HG02763 (cell line): ENCODE results near the gene DCAF17.
"Not testable (repeated sequence)": the region's sequence is repeated elsewhere in the genome, so short reads cannot be mapped to it uniquely, and the experiment has no call there.

ENCODE experiments used
- ATAC-seq: cut with Tn5 transposase; IDR thresholded peaks from one replicate; pipeline ENCODE4 v1.9.1; 2021; ENCODE audit warnings: mild to moderate bottlenecking, moderate library complexity; ENCODE audit not compliant: unreplicated experiment

Gene DCAF17

GRCh38 chr2:171512014-171512413, 78.0 kb downstream of the DCAF17 start:
- no peak for ATAC-seq

DNA sequence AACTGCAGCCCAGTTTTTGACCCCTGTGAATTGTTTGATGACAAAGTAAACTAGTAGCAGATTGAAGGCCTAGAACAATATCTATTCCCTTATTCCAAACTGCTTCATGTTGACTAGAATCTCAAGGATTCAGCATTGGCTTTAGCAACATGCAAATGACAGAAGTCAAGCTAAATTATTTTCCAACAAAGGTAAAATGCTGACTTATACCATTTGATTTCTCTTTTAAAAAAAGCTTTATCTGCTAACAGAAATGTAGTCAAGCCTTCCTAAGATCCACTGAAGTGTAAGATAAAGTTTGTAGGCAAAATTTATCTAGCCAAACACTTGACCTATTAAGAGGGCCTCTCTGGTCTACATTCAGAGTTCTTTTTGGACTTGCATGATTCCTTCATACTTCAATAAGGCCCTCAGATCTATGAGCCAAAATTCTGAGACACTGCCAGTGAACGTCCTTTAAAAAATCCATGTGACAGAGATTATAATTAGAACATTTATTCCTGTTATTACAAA, 78.7 kb downstream of the DCAF17 start:
- no peak for ATAC-seq

- ATAC-seq: no peak
Measured at GRCh38 chr2:171513719-171514160, 79.7 kb downstream of the DCAF17 start.

DNA sequence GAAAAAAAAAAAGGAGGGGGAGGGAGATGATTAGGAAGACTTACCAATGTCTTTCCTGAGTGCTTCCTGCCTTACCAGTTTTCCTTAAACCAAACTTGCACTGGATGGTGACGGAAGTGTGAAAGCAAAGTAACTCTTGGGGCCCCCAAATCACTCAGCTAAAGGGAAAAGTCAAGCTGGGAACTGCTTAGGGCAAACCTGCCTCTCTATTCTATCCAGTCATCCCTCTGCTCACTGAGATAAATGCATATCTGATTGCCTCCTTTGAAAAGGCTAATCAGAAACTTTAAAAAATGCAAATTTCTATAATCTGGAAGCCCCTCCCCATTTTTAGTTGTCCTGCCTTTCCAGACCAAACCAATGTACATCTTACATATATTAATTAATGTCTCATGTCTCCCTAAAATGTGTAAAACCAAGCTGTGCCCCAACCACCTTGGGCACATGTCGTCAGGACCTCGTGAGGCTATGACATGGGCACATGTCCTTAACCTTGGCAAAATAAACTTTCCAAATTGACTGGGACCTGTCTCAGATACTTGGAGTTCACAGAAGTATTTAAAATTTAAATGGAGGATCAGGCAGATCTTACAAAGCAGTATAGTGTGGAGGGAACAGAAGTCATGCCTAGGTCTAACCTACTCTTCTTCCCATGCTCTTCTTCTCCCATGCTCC, 81.0 kb downstream of the DCAF17 start:
- ATAC-seq: no peak

- no peak for ATAC-seq
Measured at GRCh38 chr2:171515672-171516298, 81.8 kb downstream of the DCAF17 start.

- ATAC-seq: no peak
Measured at GRCh38 chr2:171516793-171517192, 82.8 kb downstream of the DCAF17 start.

DNA sequence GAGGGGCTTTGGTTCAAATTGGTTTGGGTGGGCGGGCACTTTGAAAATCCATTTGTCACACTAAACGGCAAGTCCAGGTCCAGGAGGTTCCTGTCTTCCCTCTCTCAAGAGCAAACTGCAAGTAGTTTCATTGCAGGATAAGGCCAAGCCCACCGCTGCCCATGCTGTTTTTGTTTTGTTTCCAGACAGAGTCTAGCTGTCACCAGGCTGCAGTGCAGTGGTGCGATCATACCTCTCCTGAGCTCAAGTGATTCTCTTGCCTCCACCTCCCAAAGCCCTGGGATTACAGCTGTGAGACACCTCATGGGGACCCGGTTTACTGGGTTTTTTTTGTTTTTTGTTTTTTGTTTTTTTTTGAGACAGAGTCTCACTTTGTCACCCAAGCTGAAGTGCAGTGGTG, 86.4 kb downstream of the DCAF17 start:
- ATAC-seq: no peak

DNA sequence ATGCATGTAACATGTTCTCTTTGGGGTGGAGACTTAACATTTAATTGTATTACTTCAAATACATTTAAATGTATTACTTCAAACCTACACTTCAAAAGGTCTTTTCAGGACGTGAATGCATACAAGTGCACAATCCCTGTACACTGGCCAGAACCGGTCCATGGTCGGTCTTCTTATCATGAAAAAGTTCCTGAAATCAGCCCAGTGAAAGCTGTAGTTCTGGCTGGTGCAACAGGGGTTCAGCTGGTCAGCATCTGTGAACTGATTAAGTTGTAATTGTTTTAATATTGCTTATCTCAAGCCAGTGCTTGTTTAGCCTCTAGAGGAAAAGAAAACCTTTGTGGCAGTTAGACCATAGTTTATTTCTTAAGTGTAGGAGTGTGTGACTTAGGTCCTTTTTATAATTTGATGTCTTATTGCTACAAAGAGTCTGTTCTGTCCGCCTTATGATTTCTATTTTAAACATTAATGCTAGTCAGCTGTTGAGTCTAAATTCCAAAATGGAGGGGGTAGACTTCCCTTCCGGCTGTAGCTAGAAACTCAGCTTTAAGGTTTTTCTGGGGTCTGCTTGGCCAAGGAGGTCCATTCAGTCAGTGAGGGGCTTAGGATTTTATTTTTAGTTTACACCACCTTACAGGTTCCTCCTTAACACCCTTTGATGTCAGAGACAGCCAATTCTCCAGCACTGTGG, 87.5 kb downstream of the DCAF17 start:
- ATAC-seq: no peak

GRCh38 chr2:171522052-171522787, 88.2 kb downstream of the DCAF17 start, which contains the start of gene CYBRD1:
Gene CYBRD1 (plus strand): TSS chr2:171522474. CDS start chr2:171522546, 72 bp downstream.
- ATAC-seq: peak; percentile 38

GRCh38 chr2:171522788-171523087, 88.7 kb downstream of the DCAF17 start:
- ATAC-seq: peak; percentile 20

DNA sequence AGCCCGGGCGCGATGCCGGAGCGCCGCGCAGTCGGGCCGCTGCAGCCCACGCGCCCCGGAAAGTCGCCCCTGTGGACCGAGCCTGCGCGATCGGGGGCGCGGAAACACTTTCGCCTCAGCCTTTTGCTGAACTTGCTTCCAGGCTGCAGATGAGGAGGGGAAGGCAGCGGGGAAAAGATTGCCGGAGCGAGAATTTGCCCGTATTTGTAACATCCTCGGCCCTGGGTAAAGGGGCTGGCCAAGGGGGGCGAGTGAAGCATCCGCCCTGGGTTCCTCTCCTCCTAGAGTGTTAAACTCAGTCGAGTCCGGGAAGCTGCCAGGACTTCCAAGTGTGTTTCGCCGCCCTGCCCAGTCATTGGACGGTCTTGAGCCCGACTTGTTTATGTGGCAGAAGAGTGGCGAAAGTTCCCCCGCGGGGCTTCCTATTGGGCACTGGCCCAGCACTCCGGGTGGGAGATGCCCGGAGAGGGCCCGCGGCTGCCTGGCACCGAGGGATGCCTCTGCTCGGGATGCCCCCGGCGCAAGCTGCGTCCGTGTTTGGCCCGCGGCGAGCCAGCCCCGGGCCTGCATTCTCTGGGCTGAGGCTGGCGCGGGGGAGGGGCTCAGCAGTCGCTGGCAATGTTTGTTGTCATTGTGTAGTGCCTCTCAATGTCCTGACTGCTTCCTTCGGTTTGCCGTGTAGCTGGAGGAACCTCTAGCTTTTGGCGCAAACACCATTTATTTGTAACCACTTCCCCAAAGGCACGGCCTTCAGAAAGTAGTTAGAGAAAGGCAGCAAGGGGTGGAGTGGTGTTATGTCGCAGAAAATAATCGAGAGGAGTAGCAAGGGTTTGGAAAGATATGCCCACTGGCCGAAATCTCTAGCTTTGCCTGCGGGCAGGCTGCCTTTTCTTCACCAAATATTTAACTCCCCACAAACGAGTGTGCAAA, 89.3 kb downstream of the DCAF17 start:
- ATAC-seq: peak; percentile 33

DNA sequence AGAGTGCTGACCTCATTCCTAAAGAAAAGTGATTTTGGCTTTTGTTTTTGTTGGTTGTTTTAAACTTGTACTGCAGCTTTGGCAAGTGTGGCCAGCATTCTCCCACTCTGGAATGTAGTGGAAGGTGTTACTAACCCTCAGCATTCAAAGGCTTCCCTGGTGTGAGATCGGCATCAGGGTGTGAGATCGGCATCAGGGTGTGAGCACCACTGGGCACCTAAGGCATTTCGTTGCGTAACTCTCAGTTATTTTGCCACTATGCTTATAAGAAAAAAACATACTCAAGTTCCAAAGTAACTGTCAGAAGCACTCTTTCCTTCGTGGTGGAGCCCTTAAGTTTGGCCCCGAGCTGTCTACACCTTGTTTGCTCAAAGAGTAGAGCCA, 90.0 kb downstream of the DCAF17 start:
- ATAC-seq: no peak

DNA sequence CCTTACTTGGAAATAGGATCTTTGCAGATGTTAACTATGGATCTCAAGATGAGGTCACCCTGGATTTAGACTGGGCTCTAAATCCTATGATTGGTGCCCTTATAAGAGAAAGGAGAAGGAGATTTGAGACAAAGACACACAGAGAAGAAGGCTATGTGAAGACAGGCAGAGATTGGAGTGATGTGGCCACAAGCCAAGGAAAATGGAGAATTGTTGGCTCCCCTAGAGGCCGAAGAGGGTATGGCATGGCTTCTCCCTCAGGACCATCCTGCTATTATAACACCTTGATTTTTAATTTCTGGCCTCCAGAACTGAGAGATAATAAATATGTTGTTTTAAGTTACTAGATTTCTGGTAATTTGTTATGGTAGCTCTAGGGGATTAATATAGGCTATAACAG, 95.9 kb downstream of the DCAF17 start:
- ATAC-seq: no peak

DNA sequence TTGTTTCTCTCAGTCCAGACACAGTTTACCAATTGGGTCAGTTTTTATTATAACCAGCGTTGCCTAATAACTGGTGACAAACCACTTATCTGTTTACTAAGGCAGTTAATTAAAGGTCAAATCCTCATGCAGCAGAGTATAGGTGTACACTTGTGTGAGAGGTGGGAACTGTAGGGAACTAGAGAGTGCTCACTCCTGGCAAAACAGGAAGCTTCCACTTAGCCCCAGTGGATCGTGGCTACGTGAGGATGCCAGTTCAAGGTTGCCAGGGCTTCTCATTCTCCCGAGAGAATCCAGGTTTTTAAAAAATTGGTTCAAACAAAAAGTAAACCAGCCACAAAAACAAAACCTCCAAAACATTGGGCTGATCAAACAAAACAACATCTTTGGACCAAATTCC, 96.4 kb downstream of the DCAF17 start:
- ATAC-seq: no peak

GRCh38 chr2:171530859-171531258, 96.8 kb downstream of the DCAF17 start:
- ATAC-seq: not testable (repeated sequence)

GRCh38 chr2:171531291-171531690, 97.3 kb downstream of the DCAF17 start:
- ATAC-seq: no peak

DNA sequence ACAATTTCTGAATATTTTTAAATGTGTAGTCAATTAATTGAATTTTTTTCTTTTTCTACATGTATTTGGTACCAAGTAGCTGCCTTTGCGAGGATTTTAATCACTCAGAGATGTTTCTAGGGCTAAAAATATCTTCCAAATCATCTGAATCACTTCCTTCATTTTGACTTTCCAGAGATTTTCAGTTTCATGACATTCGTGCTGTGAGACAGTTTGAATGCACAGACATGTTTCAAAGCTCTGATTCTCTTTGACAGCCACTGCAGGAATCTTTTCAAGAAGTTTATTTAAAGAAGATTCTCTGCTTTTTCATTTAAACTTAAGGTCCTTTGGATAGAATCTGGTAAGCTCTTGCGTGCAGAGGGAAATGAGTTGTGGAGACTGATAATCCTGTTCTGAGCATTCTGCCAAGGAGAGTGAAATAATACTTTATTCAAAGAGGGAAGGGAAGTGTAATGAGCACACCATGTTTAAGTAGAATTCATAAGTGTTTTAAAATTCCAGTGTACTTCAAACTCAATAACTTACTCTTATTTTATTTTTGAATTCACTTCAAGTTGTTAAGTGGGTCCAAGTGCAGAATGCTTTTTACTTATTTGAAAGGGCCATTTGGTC, 97.9 kb downstream of the DCAF17 start:
- no peak for ATAC-seq

GRCh38 chr2:171533331-171533730, 99.3 kb downstream of the DCAF17 start:
- no peak for ATAC-seq
